BJ (cell line): ENCODE measurements around the gene CDKAL1. TPM values are rescaled to one million over a fixed set of nuclear protein-coding genes. Genes with fewer than 3 reads are reported as not detected.
A peak's percentile ranks its signal among the peaks of the same experiment; 100 is the strongest.

Experiments used
- CTCF ChIA-PET: fragments of 350-600 bp; formaldehyde crosslinking; extraction: SDS; loops from one replicate; lab custom pipeline; 2021; ENCODE audit warnings: antibody characterized with exemption, inconsistent platforms; lab: Yijun Ruan, JAX
- POLR2A ChIA-PET: fragments of 300-600 bp; sonication (Branson Sonifier 250); formaldehyde crosslinking; extraction: SDS; loops from one replicate; lab custom pipeline; 2021; ENCODE audit warnings: antibody characterized with exemption; lab: Charles Lee
- DNase-seq: peaks from one replicate; pipeline ENCODE4 v3.0.0-alpha.2; 2011; ENCODE audit warnings: low read depth
- H3K27me3 ChIP-seq: 2 replicates; pipeline ENCODE4 v1.6.0; 2011; ENCODE audit warnings: low read length; ENCODE audit not compliant: control insufficient read depth, insufficient read depth
- H3K36me3 ChIP-seq: 2 replicates; pipeline ENCODE4 v1.5.1; 2011; ENCODE audit warnings: low read length; ENCODE audit not compliant: control insufficient read depth, insufficient read depth
- H3K4me3 ChIP-seq: 2 replicates; pipeline ENCODE4 v1.5.1; 2011; ENCODE audit warnings: low read depth, mild to moderate bottlenecking, control low read depth, low read length
- CTCF ChIP-seq: IDR thresholded peaks from 2 replicates; pipeline ENCODE4 v1.5.1; 2011; ENCODE audit warnings: low read depth, mild to moderate bottlenecking, control low read depth, inconsistent platforms, low read length, moderate library complexity; ENCODE audit not compliant: insufficient read depth
- polyA plus RNA-seq: library from polyadenylated mRNA; depleted of rRNA; stranded (reverse); fragments of >200 nt; gene quantifications from 2 replicates; pipeline ENCODE4 v1.2.3, GENCODE V29; 2011

CDKAL1 gene
- polyA plus RNA-seq, 1 experiment, result 3.8 TPM

GRCh38 chr6:20877008-20877937 lies 343.0 kb downstream of the CDKAL1 start:
- Histone ChIP-seq H3K36me3 (no peaks in the 10 kb centered on the region), H3K4me3 (no peak overlapping the region), H3K27me3 (no peaks in the 10 kb centered on the region)
- DNase-seq, result peak; percentile 80
- ChIA-PET POLR2A (no interaction called here), CTCF (interaction anchor here (2.4 to 2.6 kb wide), 2 partner anchors 313 to 711 kb away, joined by 12 to 17 read pairs; no protein-coding TSS in a partner anchor)
- TF ChIP-seq CTCF, result no peak

GRCh38 chr6:20879121-20879520 lies 344.9 kb downstream of the CDKAL1 start:
- DNase-seq, result no peak
- no peak overlapping the region for H3K4me3 ChIP-seq
- no peak for TF ChIP-seq CTCF
- ChIA-PET POLR2A (no interaction called here), CTCF (no interaction called here)
- no peaks in the 10 kb centered on the region for H3K36me3 ChIP-seq
- H3K27me3 ChIP-seq, result no peaks in the 10 kb centered on the region

GRCh38 chr6:20879526-20879925 lies 345.3 kb downstream of the CDKAL1 start:
- CTCF ChIA-PET, result interaction anchor here (0.6 kb wide), 1 partner anchor 51 kb away, joined by 4 read pairs; no protein-coding TSS in a partner anchor
- POLR2A ChIA-PET, result no interaction called here
- no peak overlapping the region for H3K4me3 ChIP-seq

GRCh38 chr6:20881365-20881764 lies 347.1 kb downstream of the CDKAL1 start:
- TF ChIP-seq CTCF, result no peak
- DNase-seq, result no peak
- CTCF ChIA-PET, result interaction anchor here (1.1 kb wide), 1 partner anchor 19 kb away, joined by 3 read pairs; no protein-coding TSS in a partner anchor

More at GRCh38 chr6:20879526-20879925, 345.3 kb downstream of the CDKAL1 start:
- no peak for DNase-seq
- H3K36me3 ChIP-seq, result no peaks in the 10 kb centered on the region
- TF ChIP-seq CTCF, result no peak
- no peaks in the 10 kb centered on the region for H3K27me3 ChIP-seq

GRCh38 chr6:20882014-20882413 lies 347.8 kb downstream of the CDKAL1 start:
- Histone ChIP-seq H3K4me3 (no peak overlapping the region), H3K36me3 (no peaks in the 10 kb centered on the region), H3K27me3 (no peaks in the 10 kb centered on the region)
- TF ChIP-seq CTCF, result no peak
- ChIA-PET CTCF (interaction anchor here (1.1 kb wide), 1 partner anchor 18 kb away, joined by 3 read pairs; no protein-coding TSS in a partner anchor), POLR2A (no interaction called here)
- DNase-seq, result no peak

More at GRCh38 chr6:20881365-20881764, 347.1 kb downstream of the CDKAL1 start:
- Histone ChIP-seq H3K27me3 (no peaks in the 10 kb centered on the region), H3K4me3 (no peak overlapping the region), H3K36me3 (no peaks in the 10 kb centered on the region)
- POLR2A ChIA-PET, result no interaction called here
